Sigmoid colon (tissue), 7 donors: Measurements from ENCODE around the gene C1QTNF5. TPM values are rescaled to one million over a fixed set of nuclear protein-coding genes. Genes with fewer than 3 reads are reported as not detected.

Source experiments
- DNase-seq: peaks from one replicate; pipeline ENCODE4 v3.0.0-alpha.2; 2019
- H3K27ac ChIP-seq, 4 donors: fragments of 200-600 bp; sonication (generic); one replicate each; pipeline ENCODE4 v1.5.1; 2016 to 2019; ENCODE audit warnings: mild to moderate bottlenecking in 1 of 4
- H3K27me3 ChIP-seq, 3 donors: fragments of 200-600 bp; sonication (generic); one replicate each; pipeline ENCODE4 v1.5.1; 2019; ENCODE audit warnings: mild to moderate bottlenecking in 1 of 3
- H3K36me3 ChIP-seq, 4 donors: fragments of 200-600 bp; sonication (generic); one replicate each; pipeline ENCODE4 v1.5.1; 2016 to 2019
- H3K4me1 ChIP-seq, 4 donors: fragments of 200-600 bp; sonication (generic); one replicate each; pipeline ENCODE4 v1.5.1; 2017 to 2019
- H3K4me3 ChIP-seq, 4 donors: fragments of 200-600 bp; sonication (generic); one replicate each; pipeline ENCODE4 v1.5.1; 2017 to 2019; ENCODE audit warnings: mild to moderate bottlenecking in 2 of 4, moderate library complexity in 1 of 4
- H3K9me3 ChIP-seq, 4 donors: fragments of 200-600 bp in 3 of 4; sonication (generic) in 3 of 4; one replicate each; pipeline versions ENCODE4 v1.5.1 to v1.6.1; 2013 to 2019
- EP300 ChIP-seq, 4 donors: sonication (generic); formaldehyde crosslinking; IDR thresholded peaks; one replicate each; pipeline ENCODE4 v1.6.1; 2017; ENCODE audit warnings: antibody characterized with exemption in 4 of 4
- POLR2A ChIP-seq, 2 donors: fragments of 450-650 bp; IDR thresholded peaks; one replicate each; pipeline ENCODE4 v1.6.1; 2016; ENCODE audit warnings: antibody characterized with exemption in 2 of 2, mild to moderate bottlenecking in 2 of 2, moderate library complexity in 2 of 2
- POLR2AphosphoS5 ChIP-seq, 4 donors: sonication (generic); formaldehyde crosslinking; IDR thresholded peaks; one replicate each; pipeline ENCODE4 v1.6.1; 2017; ENCODE audit warnings: antibody characterized with exemption in 4 of 4
- WGBS, 2 donors: extraction: QIAGEN DNeasy Blood & Tissue Kit; methylation state at CpG; one replicate each; pipeline ENCODE4 v1.1.7; 2013; 5-methylcytosine and 5-hydroxymethylcytosine counted together
- intact Hi-C: fragments of 100-400 bp; cut with DNase I; formaldehyde crosslinking; loops from one replicate; pipeline ENCODE4 v1.15.1; 2023
- polyA plus RNA-seq, 3 donors: library from polyadenylated mRNA; stranded (reverse); fragments of 200-250 nt; gene quantifications; one replicate each; pipeline ENCODE4 v1.2.3, GENCODE V29; 2013
- total RNA-seq, 4 donors: library from RNA; depleted of rRNA; stranded (reverse); fragments of >200 nt; gene quantifications; one replicate each; pipeline ENCODE4 v1.1.0, GENCODE V29; 2016
- TF ChIP-seq, protein P1 (sequence below), 4 experiments: fragments of 450-650 bp in 3 of 4; fragments of 200-600 bp in 1 of 4; IDR thresholded peaks; one replicate each; pipeline ENCODE4 v1.5.1; 2016 to 2019; ENCODE audit warnings: antibody characterized with exemption in 4 of 4, mild to moderate bottlenecking in 3 of 4, moderate library complexity in 2 of 4
- donor health status: healthy with polysubstance abuse.
- donor health status: Bipolar disorder and iron deficiency.
- donor health status: healthy.

C1QTNF5 gene
- total and polyA plus RNA-seq, 7 donors = 4.9 to 35.2 (median 23.2) TPM

DNA sequence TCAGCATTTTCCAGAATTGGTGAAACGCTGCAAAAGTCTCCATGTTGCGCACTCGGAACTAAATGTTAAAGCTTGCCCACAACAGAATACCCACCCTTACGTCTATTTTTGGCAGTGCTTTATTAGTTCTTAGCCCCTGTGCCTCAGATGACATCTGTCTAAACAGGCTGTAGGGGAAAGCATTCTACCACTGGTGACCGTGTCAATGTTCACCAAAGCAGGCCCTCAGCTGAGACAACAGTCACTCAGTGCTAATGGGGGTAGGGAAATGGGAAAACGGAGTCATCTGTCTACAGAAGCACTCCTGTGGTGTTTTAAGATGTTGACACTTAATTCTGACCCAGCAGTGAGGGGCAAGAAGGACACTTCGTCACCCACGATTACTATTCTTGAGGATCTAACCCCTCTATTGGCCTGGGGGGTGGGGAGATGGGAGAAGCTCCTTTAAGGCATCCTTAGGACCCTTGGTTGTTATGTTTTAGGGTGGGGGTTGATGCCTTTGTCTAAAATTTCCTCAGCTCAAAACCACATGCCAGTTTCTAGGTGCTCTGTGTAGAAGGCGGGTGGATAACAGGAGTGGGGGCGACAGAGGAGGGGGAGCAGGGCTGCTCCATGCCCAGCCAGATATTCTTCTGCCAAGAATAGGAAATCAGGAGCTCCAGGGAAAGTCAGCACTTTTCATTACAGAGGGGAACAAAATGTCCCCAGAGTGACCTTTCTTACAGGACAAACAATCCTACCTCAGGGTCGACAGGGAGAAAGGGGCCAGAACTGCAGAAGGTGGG is 21.4 kb upstream of the C1QTNF5 start:
- no peaks in the 10 kb centered on the region for H3K27me3 ChIP-seq
- no peak for TF ChIP-seq POLR2A (IDR thresholded peaks at IDR 0.05)
- DNase-seq = no peak
- 89 to 90% methylated on average over 11 of the region's 11 CpGs for WGBS, 2 donors
- H3K4me3 ChIP-seq = peak overlapping the region in 1 of 4 donors; percentile 45
- H3K36me3 ChIP-seq = no peaks in the 10 kb centered on the region
- intact Hi-C loops = loop anchor here (10.0 kb wide), 1 partner anchor 363 kb away; the partner anchor contains the start of gene NECTIN1
- H3K4me1 ChIP-seq = peaks cover 0 to 62% (median 48%) of the 10 kb centered on the region in 4 donors
- H3K27ac ChIP-seq = peak overlapping the region; percentile 68 to 91 (median 76)
- H3K9me3 ChIP-seq = no peaks in the 10 kb centered on the region

DNA sequence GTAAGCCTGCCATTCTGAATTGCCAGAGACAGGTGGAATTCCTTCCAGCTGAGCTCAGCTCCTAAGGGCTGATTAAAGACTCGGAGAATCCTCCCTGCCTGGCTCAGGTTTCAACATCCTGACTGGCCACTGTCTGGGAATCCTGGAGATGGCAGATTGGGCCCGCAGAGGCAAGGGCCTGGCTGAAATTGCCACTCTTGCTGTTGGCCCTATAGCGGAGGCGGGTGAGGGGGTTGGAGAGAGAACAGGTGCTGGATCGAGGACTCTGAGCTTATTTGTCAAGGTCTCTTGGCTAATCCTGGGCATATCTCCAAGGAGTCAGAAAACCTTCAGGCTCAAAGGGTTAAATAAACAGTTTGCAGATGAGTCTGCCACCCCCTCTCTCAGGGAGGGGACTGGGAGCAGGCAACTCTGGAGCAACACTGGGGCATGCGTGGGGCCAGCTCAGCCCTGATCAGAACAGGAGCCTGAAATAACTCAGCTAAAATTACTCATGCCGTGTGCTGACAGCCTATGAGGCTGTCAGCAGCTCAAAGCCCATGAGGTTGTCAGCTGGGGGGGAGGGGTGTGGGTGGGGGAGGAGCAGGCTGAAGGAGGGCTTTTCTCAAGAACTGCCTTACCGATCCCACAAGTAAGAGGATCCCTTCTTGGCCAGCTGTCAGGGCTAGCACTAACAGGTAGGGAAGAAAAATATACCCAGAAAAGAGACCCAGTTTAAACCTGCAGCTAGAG is 20.5 kb upstream of the C1QTNF5 start:
- TF ChIP-seq, protein P1, sequence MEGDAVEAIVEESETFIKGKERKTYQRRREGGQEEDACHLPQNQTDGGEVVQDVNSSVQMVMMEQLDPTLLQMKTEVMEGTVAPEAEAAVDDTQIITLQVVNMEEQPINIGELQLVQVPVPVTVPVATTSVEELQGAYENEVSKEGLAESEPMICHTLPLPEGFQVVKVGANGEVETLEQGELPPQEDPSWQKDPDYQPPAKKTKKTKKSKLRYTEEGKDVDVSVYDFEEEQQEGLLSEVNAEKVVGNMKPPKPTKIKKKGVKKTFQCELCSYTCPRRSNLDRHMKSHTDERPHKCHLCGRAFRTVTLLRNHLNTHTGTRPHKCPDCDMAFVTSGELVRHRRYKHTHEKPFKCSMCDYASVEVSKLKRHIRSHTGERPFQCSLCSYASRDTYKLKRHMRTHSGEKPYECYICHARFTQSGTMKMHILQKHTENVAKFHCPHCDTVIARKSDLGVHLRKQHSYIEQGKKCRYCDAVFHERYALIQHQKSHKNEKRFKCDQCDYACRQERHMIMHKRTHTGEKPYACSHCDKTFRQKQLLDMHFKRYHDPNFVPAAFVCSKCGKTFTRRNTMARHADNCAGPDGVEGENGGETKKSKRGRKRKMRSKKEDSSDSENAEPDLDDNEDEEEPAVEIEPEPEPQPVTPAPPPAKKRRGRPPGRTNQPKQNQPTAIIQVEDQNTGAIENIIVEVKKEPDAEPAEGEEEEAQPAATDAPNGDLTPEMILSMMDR (IDR thresholded peaks at IDR 0.05) = no peak
- TF ChIP-seq EP300 (IDR thresholded peaks at IDR 0.05) (no peak), POLR2A (IDR thresholded peaks at IDR 0.05) (no peak), POLR2AphosphoS5 (IDR thresholded peaks at IDR 0.05) (peak in 1 of 4 donors; percentile 29)
- no peaks in the 10 kb centered on the region for H3K9me3 ChIP-seq
- WGBS, 2 donors = 19 to 47% methylated on average over 8 of the region's 8 CpGs
- H3K4me3 ChIP-seq = no peak overlapping the region
- peaks cover 0 to 60% (median 46%) of the 10 kb centered on the region in 4 donors for H3K4me1 ChIP-seq
- no peaks in the 10 kb centered on the region for H3K27me3 ChIP-seq
- peak; percentile 72 for DNase-seq
- peak overlapping the region; percentile 68 to 91 (median 76) for H3K27ac ChIP-seq
- H3K36me3 ChIP-seq = no peaks in the 10 kb centered on the region
- intact Hi-C loops = loop anchor here (10.0 kb wide), 1 partner anchor 364 kb away; the partner anchor contains the start of gene NECTIN1

DNA sequence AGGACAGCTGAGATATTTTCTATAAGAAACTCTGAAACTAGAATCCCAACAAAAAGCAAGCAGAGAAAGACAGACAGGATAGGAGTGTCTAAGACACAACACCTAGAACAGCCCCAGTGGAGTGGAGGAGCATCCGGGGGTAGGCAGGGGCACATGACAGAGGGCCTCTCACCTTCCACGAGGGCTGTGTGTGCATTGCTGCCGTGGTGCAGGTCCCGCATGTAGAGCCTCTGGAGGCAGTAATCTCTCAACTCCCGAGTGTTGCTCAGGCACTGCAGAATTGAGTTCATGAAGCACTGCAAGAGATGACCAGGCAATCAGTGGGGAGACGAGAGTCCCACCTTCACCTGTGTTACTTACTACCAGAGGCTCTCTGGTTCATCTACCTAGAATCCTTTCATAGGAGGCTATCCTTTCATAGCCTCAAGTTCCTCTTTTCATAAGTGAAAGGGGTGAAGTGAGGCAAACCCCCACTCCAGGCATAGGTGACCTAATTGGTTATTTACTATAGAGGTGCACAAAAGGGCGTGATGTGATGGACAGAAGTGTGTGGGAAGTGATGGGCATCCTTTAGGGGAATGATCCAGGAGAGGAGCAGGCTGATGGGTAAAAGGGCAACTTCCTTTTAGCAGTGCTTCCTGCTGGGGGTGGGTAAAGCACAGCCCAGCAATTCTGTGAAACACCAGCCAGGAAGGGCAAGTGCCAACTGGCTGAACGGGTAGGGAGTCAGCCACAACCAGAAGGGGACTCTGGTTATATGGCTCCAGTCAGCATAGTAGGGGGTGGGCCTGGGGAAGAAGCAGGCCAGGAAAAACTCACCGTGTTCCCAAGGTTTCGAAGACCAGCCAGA is 18.9 kb upstream of the C1QTNF5 start:
- intact Hi-C loops = loop anchor here (10.0 kb wide), 1 partner anchor 365 kb away; the partner anchor contains the start of gene NECTIN1
- H3K4me1 ChIP-seq = peaks cover 0 to 50% (median 37%) of the 10 kb centered on the region in 4 donors
- no peak for DNase-seq
- no peaks in the 10 kb centered on the region for H3K36me3 ChIP-seq
- TF ChIP-seq POLR2AphosphoS5 (IDR thresholded peaks at IDR 0.05) (no peak), EP300 (IDR thresholded peaks at IDR 0.05) (no peak), POLR2A (IDR thresholded peaks at IDR 0.05) (no peak)
- TF ChIP-seq, protein P1 (IDR thresholded peaks at IDR 0.05) = no peak
- no peak overlapping the region for H3K4me3 ChIP-seq
- no peaks in the 10 kb centered on the region for H3K27me3 ChIP-seq
- no peaks in the 10 kb centered on the region for H3K9me3 ChIP-seq
- H3K27ac ChIP-seq = no peak overlapping the region
- 79 to 81% methylated on average over 10 of the region's 10 CpGs for WGBS, 2 donors

DNA sequence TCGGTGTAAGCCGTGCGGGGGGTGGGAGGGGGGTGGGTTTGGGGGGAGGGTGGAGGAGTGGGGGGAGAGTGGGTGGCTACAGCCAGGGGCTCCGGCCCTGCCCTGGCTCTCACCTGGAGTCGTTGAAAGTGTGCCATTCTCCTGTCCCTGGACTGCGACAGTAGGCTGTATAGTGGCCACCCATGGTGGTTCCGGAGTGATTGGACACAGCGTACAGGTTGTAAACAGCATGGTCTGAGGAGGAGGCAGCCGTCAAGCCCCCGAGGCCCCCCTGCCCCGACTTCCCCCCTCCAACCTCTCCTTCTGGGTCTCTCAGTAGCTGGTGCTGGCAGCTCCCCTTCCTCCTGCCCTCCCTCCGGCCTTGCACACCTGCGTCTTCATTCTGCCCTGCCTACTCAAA is 16.4 kb upstream of the C1QTNF5 start:
- Histone ChIP-seq H3K4me1 (peaks cover 0 to 30% (median 19%) of the 10 kb centered on the region in 4 donors), H3K27me3 (no peaks in the 10 kb centered on the region), H3K4me3 (peak overlapping the region; percentile 26 to 59 (median 50)), H3K36me3 (no peaks in the 10 kb centered on the region), H3K27ac (peak overlapping the region; percentile 61 to 78 (median 70)), H3K9me3 (no peaks in the 10 kb centered on the region)
- TF ChIP-seq, protein P1 (IDR thresholded peaks at IDR 0.05) = no peak
- no peak for TF ChIP-seq POLR2A (IDR thresholded peaks at IDR 0.05)
- TF ChIP-seq POLR2AphosphoS5 (IDR thresholded peaks at IDR 0.05) = no peak
- no peak for TF ChIP-seq EP300 (IDR thresholded peaks at IDR 0.05)
- no peak for DNase-seq
- WGBS, 2 donors = 41 to 42% methylated on average over 13 of the region's 13 CpGs
- intact Hi-C loops = loop anchor here (2.0 kb wide), 1 partner anchor 118 kb away; no protein-coding TSS in a partner anchor
